Right ventricle myocardium inferior (tissue), 1 donor: Measurements from ENCODE around the gene GNAI2. TPM values are rescaled to one million over a fixed set of nuclear protein-coding genes. Genes with fewer than 3 reads are reported as not detected.
A peak's percentile ranks its signal among the peaks of the same experiment; 100 is the strongest.
"Not testable (repeated sequence)": the region's sequence is repeated elsewhere in the genome, so short reads cannot be mapped to it uniquely, and the experiment has no call there.

ENCODE experiments used
- ATAC-seq: fragments of 200-7000 bp; cut with Tn5 transposase; one replicate; pipeline ENCODE4 v1.9.1; 2020; ENCODE audit warnings: mild to moderate bottlenecking, moderate library complexity
- DNase-seq: peaks from one replicate; pipeline ENCODE4 v3.0.0; 2021; ENCODE audit errors: missing footprints
- intact Hi-C: fragments of 100-400 bp; cut with DNase I; formaldehyde crosslinking; loops from one replicate; pipeline ENCODE4 v1.11.0; 2022
- total RNA-seq: library from RNA; stranded (reverse); fragmentation: NEBNext Ultra II Directional; extraction: Animal tissue kit (Norgen Biotek cat#: 25700); gene quantifications from one replicate; pipeline ENCODE4 v1.2.1, GENCODE V29; 2021
- donor health status: DM: no; HTN: yes; CAD: no; lungs with severe emphysema.

The GNAI2 gene
- total RNA-seq, 1 donor from 2014 or later, result 153 TPM

GRCh38 chr3:50203113-50203808, 32.7 kb upstream of the GNAI2 start:
- intact Hi-C loops, result no loop called here
- no peak for ATAC-seq
- peak; percentile 61 for DNase-seq

DNA sequence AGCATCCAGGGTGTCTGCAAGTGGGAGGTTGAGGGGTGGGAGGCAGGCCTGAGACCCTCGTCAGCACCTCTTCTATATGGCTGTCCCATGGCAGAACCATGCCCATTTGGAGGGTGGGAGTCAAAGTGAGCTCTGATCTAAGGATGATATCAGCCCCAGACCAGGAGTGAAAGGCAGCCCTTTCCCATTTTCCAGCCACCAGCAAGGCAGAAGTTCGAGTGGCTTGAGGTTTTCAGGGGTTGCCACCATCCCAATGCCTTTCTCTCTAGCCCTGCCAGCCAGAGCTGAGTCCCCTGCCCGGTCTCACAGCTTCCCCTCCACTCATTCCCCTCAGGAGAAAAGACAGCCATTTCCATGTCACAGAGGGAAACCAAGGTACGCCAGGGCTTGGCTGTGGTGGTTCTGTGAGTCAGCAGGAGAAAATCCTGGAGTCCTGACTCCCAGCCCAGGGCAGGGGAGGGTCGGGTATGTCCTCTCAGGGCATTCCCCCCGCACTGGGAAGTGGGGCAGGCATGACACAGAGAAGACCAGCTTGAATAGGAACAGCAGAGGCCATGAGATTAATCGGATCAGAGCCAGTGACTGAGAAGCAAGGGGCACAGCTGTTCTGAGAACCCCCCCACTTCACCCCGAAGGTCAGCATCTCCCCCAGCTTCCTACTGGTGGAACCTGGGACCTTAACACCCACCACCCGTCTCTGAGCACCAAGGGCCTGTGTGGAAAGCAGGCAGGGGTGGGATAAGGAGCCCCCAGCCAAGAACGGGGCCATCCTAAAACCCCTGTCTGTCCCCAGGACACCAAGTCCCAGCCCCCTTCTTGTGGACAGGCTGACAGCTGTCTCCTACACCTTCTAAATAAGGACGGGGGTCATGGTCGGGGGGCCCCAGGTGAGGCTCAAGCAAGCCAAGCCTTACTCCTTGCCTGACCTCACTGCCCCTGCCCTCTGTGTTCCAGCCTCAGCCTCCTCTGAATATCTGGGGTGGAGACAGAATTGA, 31.9 kb upstream of the GNAI2 start:
- peak; percentile 28 for DNase-seq
- intact Hi-C loops, result no loop called here

DNA sequence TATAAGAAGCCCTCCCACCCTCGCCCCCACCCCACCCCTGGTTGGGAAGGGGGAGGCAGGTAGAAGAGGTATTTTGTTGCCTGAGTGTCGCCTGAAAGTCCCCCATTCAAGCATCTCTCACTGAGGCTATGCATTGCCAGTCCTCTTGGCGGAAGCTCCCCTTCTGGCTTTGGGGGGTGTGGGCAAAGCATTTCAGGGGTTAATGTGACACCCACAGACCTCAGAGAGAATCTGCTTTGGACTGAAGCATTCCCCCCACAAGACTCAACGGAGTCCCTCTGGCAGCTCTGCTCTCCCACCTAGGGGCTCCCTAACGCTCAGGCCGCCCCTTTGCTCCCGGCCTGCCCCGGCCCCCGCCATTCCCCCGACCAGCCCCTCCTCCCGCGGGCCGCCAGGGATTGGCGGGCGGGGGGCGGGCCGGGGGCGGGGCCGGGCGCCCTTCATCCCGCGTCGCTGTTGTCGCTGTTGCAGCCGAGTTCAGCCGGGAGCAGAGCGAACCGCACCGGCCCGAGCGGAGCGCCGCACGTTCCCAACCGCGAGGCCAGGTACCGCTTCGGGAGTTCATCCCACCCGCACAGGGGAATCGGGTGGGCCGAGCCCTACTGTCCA, 31.1 kb upstream of the GNAI2 start, which contains the start of gene SLC38A3:
Gene SLC38A3 (plus strand): TSS at position 468 of the 609 bp plus-strand sequence. CDS start 8,929 bp downstream, outside the sequence.
- ATAC-seq, result peak; percentile 81
- no peak for DNase-seq
- intact Hi-C loops, result no loop called here

More for the DNA sequence above, 31.9 kb upstream of the GNAI2 start:
- no peak for ATAC-seq

- peak; percentile 71 for ATAC-seq
- intact Hi-C loops, result no loop called here
- peak; percentile 81 for DNase-seq
Measured at GRCh38 chr3:50205413-50206276, 30.4 kb upstream of the GNAI2 start.

DNA sequence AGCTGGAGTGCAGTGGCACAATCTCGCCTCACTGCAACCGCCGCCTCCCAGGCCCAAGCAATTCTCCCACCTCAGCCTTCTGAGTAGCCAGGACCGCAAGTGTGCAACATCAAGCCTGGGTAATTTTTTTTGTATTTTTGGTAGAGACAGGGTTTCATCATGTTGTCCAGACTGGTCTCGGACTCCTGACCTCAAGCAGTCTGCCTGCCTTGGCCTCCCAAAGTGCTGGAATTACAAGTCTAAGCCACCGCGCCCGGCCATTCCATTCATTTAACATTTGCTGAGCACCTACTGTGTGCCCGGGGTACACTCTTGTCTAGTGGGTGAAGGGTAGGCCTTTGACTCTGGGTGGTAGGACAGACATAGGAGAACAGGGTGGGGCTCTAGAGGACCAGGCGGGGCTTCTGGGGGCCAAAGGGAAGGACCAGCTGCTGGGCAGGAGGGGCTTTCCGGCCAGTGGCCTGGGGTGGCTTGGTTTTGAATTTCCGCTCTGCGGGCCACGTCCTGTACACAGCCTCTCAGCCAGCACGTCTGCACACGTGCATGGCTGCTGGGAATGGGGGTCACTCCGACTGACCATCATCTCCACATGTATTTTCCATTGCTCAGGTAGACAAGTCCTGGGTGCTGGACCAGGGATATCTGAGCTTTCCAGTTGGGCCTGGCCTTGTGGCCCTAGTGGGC, 28.5 kb upstream of the GNAI2 start:
- intact Hi-C loops, result no loop called here
- ATAC-seq (no peak), DNase-seq (no peak)

DNA sequence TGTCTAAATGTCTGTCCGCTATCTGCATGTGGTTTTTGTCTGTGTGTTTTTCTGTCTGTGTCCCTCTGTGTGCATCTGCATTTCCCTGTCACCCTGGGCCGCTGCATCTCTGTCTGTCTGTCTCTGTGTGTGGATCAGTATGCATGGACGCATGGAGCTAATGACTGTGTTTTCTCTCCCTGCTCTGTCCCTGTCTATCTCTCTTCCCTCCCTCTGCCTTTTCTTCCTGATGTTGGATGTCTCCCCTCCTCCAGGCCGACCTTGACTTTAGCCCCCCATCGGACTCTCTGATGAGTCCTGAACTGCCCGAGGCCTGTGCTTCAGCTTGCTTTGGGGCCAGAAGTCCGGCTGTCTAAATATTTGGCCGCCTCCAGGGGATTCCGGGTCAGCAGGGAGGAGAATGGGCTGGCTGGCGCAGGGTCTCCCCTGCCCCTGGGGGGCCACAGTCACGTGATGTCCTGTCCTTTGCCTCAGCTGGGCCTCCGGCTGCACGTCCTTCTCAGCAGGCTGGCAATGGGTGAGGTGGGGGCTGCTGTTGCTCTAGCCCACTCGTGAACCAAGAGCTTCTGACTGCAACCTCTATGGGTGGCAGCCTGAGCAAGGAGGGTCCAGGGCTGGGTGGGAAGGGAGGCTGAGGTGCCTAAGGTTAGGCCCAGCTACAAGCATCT, 27.2 kb upstream of the GNAI2 start:
- DNase-seq (no peak), ATAC-seq (no peak)
- intact Hi-C loops, result no loop called here

DNA sequence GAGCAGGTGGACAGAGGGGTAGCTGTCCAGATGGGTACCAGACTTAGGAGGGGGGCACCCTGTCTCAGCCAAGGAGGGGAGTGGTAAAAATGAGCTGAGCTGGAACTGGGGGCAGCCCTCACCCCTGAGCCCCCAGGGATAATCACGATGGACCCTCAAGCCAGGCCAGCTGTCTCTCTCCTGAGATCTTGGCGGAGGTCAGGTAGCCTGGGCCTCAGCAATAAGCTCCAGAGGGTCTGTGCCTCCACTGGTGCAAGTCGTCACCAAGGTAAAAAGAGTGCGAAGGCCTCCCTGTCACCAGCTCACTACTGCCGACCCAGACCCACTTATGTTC, 25.9 kb upstream of the GNAI2 start:
- ATAC-seq (no peak), DNase-seq (no peak)
- intact Hi-C loops, result no loop called here

DNA sequence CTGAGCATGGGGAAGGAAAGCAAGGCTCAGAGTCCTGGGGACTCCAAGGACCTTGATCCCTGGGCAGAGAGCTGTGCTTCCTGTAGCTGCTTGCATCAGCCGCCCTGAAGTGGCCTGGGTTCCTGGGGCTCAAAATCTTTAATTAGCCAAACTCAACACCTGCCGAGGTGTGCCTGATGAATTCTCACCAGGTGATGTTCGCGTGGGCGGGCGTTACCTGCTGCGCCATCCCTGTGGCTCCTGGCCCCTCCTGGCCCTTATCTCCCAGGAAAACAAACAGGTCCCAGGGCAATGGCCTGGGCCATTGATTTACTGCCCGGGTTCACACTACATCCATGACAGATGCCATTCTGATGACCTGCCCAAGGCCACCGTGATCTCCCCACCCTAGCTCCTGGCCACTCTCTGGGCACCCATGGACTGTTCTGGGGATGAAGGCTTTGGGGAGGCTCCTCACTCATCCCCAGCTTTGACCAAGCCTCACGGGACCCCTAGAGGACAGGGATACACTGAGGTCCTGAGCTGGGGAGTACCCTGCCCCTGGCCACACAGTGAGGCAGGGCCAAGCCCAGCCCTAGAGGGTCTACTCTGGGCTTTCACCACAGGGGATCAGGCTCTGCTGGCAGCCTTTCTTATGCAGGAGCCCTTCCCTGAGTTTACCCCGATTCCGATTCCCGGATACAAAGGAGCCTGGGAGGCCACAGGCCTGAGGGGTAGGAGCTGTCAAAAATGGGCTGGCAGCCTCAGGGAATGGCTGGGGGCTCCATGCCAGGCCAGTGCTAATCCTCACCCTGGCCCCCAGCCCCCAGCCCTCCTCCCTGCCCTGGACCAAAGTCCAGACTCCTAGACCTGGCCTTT, 25.3 kb upstream of the GNAI2 start:
- DNase-seq, result no peak
- intact Hi-C loops, result no loop called here

GRCh38 chr3:50211368-50211717, 24.7 kb upstream of the GNAI2 start:
- ATAC-seq, DNase-seq, intact Hi-C loops: not testable (repeated sequence)

More for the DNA sequence above, 25.3 kb upstream of the GNAI2 start:
- ATAC-seq, result no peak

DNA sequence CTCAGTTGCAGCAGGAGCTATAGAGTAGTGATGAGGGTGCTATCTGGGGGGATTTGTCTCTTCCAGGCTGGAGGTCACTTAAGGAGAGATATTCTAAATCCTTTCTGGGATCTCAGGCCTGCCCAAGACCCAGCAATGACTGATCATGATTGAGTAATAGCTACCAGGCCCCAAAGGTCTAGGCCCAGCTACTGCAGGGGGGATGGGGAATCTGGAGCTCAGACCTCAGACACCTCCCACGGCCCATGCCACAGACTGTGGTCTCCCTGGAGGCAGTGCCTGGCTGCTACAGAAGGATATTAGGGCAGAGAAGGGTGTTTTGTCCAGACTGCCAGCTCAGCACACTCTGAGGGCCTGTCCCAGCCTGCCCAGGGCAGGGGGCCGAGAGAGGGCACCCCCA, 24.1 kb upstream of the GNAI2 start:
- intact Hi-C loops, result no loop called here
- ATAC-seq (no peak), DNase-seq (no peak)

DNA sequence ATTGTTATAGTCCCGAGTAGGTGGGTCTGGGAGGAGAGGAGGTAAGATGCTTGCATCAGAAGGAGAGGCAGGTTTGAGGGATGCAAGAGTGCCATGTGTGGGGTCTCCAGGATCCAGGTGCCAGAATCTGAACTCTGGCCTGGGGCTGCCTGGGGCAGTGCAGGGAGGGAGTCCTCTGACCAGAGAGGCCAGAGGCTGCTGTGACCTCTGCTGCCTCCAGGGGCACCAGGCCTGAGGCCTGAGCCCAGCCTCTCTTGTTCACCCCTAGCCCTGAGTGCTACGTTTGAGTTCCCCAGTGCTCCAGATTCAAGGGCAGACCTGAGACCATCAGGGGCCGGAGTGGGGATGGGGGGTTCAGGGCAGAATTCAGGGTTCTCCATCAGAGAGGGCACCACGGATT, 23.5 kb upstream of the GNAI2 start:
- DNase-seq (no peak), ATAC-seq (no peak)
- intact Hi-C loops, result no loop called here

DNA sequence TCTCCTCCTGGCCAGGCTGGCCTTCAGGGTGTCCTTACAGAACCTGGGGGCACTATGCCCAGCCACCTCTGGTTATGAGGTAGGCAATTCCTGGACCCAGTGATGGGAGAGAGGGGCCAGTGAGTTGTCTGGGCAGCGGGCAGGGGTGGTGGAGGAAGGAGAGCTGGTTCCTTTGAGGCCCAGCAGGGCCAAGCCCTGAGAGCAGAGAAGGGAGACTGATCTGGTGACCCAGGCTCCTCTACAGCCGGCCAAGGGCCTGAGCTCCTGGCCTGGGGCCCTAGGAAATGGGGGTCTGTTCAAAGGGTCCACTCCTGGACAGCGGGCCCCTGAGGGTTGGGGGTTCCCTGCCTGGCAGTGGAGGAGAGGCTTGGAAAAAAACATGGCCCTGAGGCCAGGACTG, 23.0 kb upstream of the GNAI2 start:
- intact Hi-C loops, result no loop called here
- ATAC-seq, result no peak
- DNase-seq, result no peak

DNA sequence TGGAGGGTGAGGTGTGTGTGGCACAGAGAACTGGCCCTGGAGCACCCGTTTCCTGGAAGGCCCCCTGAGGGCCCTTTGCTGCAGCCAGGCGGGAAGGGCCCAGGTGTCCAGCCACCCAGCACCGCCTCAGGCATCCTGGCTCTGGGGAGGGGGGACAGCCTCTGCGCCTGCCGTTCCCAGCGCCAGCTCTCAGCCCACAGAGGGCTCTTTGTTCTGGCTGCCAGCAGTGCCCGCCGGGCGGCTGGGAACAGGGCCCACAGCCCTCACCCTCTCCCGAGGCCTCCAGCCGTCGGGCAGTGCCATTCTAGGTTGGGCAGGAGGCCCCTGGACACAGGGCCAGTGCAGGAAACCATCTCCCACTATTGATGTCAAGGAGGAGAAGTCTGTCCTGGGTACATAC, 22.6 kb upstream of the GNAI2 start:
- intact Hi-C loops, result no loop called here
- DNase-seq (no peak), ATAC-seq (no peak)

- DNase-seq (no peak), ATAC-seq (no peak)
- intact Hi-C loops, result no loop called here
Measured at GRCh38 chr3:50214824-50215223, 21.2 kb upstream of the GNAI2 start.

DNA sequence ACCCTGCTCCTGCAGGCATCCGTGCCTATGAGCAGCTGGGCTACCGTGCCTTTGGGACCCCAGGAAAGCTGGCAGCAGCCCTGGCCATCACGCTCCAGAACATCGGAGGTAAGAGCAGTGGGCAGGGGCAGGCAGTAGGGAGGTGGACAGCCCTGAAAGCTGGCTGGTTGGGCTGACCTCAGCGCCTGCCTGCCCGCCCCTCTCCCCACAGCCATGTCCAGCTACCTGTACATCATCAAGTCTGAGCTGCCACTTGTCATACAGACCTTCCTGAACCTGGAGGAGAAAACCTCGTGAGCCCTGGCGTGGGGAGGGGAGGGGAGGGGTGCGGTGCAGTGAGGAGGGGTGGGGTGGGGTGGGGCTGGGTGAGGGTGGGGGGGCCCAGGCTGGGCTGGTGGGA, 20.5 kb upstream of the GNAI2 start:
- intact Hi-C loops, result no loop called here
- ATAC-seq (no peak), DNase-seq (no peak)

- DNase-seq, result no peak
- no peak for ATAC-seq
- intact Hi-C loops, result no loop called here
Measured at GRCh38 chr3:50217681-50218080, 18.3 kb upstream of the GNAI2 start.

GRCh38 chr3:50218448-50218847, 17.6 kb upstream of the GNAI2 start:
- ATAC-seq, result no peak
- intact Hi-C loops, result no loop called here
- DNase-seq, result no peak
